Measurements from ENCODE around the gene HNRNPA3.
"Not testable (repeated sequence)": the region's sequence is repeated elsewhere in the genome, so short reads cannot be mapped to it uniquely, and the experiment has no call there.

HNRNPA3 gene

DNA sequence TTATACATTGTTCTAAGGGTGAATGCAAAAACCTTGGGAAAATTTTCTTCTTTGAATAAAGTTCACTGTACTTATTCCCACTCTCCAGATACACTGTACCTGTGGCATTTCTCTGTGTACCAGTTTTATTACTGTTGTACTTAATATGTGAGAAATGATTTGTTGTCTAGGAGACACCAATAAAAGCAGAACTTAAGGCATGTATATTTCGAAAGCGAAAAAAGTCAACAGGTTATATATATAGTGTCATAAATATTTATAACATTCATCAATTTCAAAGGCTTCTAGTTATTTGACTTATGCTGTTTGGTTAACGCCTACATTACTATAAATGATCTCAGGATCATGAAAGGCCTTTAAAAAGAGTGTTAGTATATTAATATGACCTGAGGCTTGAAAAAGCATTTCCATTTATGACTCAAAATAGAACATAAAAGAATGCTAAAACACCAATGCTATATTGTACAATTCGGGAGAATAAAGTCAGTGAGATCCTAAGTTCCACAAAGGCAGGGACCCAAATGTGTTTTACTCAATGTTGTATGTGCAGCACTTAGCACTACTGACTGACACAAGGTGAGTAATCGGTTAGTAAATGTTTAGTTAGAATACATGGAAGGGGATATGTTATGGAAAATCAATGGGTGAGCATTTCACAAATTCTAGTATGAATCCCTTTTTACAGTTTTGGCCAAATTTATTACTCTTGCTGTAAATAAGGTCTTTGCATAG lies 32.2 kb upstream of the HNRNPA3 start:
- Mint-ChIP-seq H3K4me1 (ENCODE audit: low read depth) (no peaks in the 10 kb centered on the region), H3K9me3 (no peaks in the 10 kb centered on the region), H3K27me3 (no peaks in the 10 kb centered on the region), H3K4me3 (no peak overlapping the region), H3K27ac (no peak overlapping the region), H3K36me3 (ENCODE audit: low read depth) (no peaks in the 10 kb centered on the region)

DNA sequence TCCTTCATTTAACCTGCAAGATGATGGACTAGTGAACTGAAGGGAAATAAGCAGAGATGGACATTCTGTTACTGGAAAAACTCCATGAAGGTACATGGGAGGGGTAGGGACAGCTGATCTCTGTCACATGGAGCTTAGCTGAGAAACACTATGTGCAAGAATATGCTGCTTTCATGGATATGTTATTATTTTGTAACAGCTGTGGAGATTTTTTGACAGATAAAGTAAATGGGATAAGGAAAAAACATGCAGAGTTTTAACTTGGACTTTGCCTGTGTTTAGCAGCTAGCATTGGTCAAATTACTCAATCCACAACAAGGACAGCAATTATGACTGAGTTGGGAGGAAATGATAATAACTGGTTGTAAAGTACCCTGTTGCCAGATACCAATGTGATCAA lies 28.7 kb upstream of the HNRNPA3 start:
- Mint-ChIP-seq H3K27ac (no peak overlapping the region), H3K4me3 (no peak overlapping the region), H3K36me3 (ENCODE audit: low read depth) (no peaks in the 10 kb centered on the region), H3K4me1 (ENCODE audit: low read depth) (no peaks in the 10 kb centered on the region), H3K27me3 (no peaks in the 10 kb centered on the region), H3K9me3 (no peaks in the 10 kb centered on the region)

DNA sequence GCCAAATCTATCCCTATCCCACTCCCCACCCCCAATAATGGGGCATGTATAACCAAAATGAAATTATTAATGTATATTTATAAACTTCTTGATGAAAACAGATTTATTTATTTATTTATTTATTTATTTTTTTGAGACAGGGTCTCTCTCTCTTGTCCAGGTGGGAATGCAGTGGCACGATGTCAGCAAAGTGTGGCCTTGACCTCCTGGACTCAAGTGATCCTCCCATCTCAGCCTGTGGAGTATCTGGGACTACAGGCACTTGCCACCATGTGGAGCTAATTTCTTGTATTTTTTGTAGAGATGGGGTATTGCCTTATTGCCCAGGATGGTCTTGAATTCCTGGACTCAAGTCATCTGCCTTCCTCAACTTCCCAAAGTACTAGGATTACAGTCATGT lies 28.0 kb upstream of the HNRNPA3 start:
- no peaks in the 10 kb centered on the region for H3K27me3 Mint-ChIP-seq
- H3K27ac Mint-ChIP-seq: no peak overlapping the region
- H3K4me3 Mint-ChIP-seq: no peak overlapping the region
- no peaks in the 10 kb centered on the region for H3K9me3 Mint-ChIP-seq
- H3K4me1 Mint-ChIP-seq (ENCODE audit: low read depth): no peaks in the 10 kb centered on the region
- H3K36me3 Mint-ChIP-seq (ENCODE audit: low read depth): no peaks in the 10 kb centered on the region

DNA sequence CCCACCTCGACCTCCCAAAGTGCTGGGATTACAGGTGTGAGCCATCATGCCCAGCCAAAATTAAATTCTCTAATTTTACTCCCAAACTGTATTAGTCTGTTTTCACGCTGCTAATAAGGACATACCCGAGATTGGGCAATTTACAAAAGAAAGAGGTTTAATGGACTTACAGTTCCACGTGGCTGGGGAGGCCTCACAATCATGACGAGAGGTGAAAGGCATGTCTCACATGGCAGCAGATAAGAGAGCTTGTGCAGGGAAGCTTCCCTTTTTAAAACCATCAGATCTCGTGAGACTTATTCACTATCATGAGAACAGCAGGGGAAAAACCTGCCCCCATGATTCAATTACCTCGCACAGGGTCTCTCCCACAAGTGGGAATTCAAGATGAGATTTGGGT lies 26.6 kb upstream of the HNRNPA3 start:
- not testable (repeated sequence) for H3K4me3 Mint-ChIP-seq; H3K9me3 Mint-ChIP-seq; H3K36me3 Mint-ChIP-seq (ENCODE audit: low read depth); H3K27me3 Mint-ChIP-seq; H3K27ac Mint-ChIP-seq; H3K4me1 Mint-ChIP-seq (ENCODE audit: low read depth)

DNA sequence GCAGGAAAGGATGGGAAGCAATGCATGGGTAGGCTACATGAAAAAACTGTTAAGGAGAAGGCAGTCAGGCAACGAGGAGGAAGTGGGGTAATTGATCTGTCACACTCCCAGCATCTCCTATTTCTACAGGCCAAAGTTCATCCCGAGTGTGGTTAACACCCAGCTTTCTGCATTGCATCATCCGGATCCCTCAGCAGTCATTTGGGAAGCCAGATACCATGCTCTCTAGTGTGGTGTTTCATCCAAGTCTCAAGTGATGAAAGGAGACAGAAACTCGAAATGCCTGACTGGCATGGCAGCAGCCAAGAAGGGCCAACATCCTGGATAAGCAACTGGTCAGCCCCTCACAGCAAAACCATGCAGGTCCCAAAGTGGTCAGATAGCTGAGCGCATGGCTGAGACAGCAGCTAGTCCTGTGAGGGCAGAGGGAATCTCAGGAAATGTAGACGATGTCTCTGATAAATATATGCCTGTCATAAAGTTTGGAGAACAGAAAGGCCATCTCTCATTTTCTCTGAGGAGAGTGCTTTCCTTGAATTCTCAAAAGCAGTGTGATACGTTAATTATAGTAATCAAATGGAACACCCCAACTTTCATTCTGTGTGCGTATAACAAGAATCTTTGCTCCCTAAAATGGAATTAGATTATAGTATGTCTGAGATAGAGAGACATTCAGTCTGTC lies 24.8 kb upstream of the HNRNPA3 start:
- Mint-ChIP-seq H3K27ac (no peak overlapping the region), H3K4me3 (no peak overlapping the region), H3K4me1 (ENCODE audit: low read depth) (no peaks in the 10 kb centered on the region), H3K27me3 (no peaks in the 10 kb centered on the region), H3K36me3 (ENCODE audit: low read depth) (no peaks in the 10 kb centered on the region), H3K9me3 (no peaks in the 10 kb centered on the region)

DNA sequence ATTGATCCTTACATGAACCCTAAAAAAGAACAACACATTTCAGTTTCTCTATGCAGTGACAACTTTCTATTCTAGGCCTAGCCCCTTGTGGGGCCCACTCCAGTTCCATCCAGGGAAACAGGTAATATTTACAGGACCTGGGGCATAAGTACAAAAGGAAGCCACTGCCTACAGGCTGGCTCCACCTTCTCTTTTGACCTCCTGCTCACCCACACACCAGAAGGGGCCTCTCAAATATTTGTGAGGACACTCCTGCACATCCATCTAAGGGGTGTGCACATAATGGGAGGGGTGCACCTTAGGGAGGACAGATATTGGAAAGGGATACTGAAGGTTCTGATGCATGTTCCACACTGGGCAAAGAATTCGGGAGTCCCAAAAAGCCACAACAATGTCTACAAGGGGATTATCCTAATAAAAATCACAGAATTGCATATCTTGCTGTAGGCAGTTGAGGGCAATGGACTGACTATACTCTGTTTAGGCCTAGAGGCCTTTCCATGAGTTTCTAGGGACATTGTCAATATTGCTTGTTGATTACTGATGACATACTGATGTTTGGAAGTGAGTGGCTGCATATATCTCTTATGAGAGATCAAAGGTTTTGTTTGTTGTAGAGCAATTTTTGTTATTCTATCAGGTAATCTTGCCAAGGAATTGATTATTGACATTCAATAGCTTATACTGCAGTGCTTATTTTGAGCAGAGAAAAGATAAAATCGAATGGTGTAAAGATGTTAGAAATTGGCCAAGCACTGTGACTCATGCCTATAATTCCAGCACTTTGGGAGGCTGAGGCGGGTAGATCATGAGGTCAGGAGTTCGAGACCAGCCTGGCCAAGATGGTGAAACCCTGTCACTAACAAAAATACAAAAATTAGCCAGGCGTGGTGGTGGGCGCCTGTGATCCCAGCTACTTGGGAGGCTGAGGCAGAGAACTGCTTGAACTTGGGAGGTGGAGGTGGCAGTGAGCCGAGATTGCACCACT lies 23.8 kb upstream of the HNRNPA3 start:
- Mint-ChIP-seq H3K4me1 (ENCODE audit: low read depth) (peaks cover 6% of the 10 kb centered on the region), H3K4me3 (no peak overlapping the region), H3K36me3 (ENCODE audit: low read depth) (no peaks in the 10 kb centered on the region), H3K27me3 (no peaks in the 10 kb centered on the region), H3K9me3 (no peaks in the 10 kb centered on the region), H3K27ac (no peak overlapping the region)

DNA sequence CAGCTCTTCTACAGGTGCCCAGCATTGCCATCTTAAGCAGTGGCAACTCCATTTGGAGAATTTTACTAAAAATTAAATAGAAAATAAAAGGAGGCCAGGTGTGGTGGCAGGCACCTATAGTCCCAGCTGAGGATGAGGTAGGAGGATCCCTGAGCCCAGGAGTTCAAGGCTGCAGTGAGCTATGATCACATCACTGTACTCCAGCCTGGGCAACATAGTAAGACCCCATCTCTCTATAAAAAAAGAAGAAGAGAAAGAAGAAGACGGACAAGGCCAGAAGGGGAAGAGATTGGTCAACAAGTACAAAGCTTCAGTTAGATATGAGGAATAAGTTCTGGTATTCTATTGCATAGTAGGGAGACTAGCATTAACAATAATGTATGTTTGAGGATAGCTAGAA lies 21.7 kb upstream of the HNRNPA3 start:
- no peaks in the 10 kb centered on the region for H3K9me3 Mint-ChIP-seq
- H3K4me1 Mint-ChIP-seq (ENCODE audit: low read depth): peaks cover 6% of the 10 kb centered on the region
- no peak overlapping the region for H3K27ac Mint-ChIP-seq
- H3K36me3 Mint-ChIP-seq (ENCODE audit: low read depth): no peaks in the 10 kb centered on the region
- H3K27me3 Mint-ChIP-seq: no peaks in the 10 kb centered on the region
- no peak overlapping the region for H3K4me3 Mint-ChIP-seq

DNA sequence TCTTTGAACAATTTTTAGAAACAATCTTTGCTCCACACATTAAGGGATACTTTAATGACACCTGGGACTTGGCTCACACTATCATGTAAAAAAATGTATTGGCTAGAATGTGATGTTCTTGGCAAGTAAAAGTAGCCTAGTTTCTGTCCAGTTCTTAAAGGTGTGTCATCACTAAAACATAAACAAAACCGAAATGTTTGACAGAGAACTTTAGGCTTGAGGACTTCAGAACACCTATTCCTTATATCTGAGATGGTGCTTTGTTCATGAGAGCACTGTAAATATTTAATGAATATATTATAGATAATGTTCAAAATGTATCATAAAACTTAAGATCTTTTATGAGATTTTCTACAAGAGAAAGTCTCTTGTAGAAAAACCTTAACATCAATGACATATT lies 19.8 kb upstream of the HNRNPA3 start:
- Mint-ChIP-seq H3K27me3 (no peaks in the 10 kb centered on the region), H3K9me3 (no peaks in the 10 kb centered on the region), H3K27ac (no peak overlapping the region), H3K4me1 (ENCODE audit: low read depth) (peaks cover 6% of the 10 kb centered on the region), H3K36me3 (ENCODE audit: low read depth) (no peaks in the 10 kb centered on the region), H3K4me3 (no peak overlapping the region)

DNA sequence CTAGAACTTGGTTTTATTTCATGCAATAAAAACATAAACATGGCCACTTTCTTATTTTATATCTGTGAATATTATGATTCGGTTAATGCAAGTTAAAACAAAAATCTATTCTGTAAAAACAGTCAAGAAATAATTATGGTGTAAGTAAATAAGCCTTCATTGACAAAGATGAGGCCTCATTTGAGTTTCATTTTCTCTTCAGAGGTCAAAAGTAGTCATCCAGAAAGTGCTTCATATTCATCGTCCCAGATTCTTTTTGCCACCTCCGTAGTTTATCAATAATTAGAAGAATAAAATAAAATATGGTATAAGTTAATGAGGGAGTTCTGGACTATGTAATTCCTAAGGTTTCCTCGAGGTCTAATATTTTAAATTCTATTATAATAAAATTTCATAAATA lies 19.4 kb upstream of the HNRNPA3 start:
- Mint-ChIP-seq H3K4me3 (no peak overlapping the region), H3K9me3 (no peaks in the 10 kb centered on the region), H3K27ac (no peak overlapping the region), H3K36me3 (ENCODE audit: low read depth) (no peaks in the 10 kb centered on the region), H3K27me3 (no peaks in the 10 kb centered on the region), H3K4me1 (ENCODE audit: low read depth) (peaks cover 6% of the 10 kb centered on the region)

DNA sequence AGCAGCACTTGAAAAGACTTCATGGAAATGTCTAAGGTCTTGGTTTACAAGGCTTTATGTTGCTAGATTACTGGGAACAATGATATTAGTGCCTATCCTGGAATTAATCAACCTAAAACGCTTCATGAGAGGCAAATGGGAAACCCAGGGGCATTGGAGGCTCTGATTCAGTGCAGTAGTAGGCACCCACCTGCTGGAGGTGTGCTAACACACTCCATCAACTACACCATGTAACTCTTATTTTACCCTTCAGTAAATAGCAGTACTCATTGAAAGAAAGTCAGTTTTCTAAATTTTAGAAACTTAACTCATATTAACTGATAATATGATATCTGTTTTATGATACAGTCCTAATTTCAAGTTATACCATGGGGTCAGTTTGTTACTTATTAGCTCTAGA lies 17.4 kb upstream of the HNRNPA3 start:
- Mint-ChIP-seq H3K27me3 (no peaks in the 10 kb centered on the region), H3K4me1 (ENCODE audit: low read depth) (peaks cover 6% of the 10 kb centered on the region), H3K4me3 (no peak overlapping the region), H3K27ac (no peak overlapping the region), H3K36me3 (ENCODE audit: low read depth) (no peaks in the 10 kb centered on the region), H3K9me3 (no peaks in the 10 kb centered on the region)

DNA sequence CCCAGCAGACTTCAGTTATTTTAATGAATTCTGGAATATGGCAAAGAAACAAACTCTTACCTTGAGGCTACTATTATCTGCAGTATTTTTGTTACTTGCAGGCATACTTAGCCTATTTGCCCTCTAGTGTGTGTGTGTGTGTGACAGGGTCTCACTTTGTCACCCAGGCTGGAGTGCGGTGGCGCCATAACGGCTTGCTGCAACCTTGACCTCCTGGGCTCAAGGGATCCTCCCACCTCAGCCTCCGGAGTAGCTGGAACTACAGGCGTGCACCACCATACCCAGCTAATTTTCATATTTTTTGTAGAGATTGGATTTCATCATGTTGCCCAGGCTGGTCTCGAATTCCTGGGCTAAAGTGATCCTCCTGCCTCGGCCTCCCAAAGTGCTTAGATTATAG lies 12.2 kb upstream of the HNRNPA3 start:
- H3K27me3 Mint-ChIP-seq; H3K4me3 Mint-ChIP-seq; H3K4me1 Mint-ChIP-seq (ENCODE audit: low read depth); H3K27ac Mint-ChIP-seq; H3K36me3 Mint-ChIP-seq (ENCODE audit: low read depth); H3K9me3 Mint-ChIP-seq: not testable (repeated sequence)

DNA sequence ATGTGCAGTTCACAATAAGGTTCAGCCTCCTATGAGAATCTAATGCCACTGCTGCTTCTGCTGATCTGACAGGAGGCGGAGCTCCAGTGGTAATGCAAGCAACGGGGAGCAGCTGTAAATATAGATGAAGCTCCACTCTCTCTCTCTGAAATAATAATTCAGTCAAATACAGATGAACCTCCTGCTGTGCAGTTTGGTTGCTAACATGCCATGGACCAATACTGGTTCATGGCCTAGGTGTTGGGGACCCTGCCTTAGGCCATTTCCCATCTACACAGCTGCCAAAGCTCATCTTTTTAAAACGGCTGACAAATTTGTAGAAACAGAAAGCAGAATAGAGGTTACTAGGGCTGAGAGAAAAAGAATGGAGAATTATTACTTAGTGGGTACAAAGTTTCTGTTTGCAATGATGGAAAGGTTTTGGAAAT lies 10.7 kb upstream of the HNRNPA3 start:
- Mint-ChIP-seq H3K4me1 (ENCODE audit: low read depth) (peaks cover 5% of the 10 kb centered on the region), H3K36me3 (ENCODE audit: low read depth) (peaks cover 4% of the 10 kb centered on the region), H3K9me3 (no peaks in the 10 kb centered on the region), H3K4me3 (no peak overlapping the region), H3K27ac (no peak overlapping the region), H3K27me3 (no peaks in the 10 kb centered on the region)

DNA sequence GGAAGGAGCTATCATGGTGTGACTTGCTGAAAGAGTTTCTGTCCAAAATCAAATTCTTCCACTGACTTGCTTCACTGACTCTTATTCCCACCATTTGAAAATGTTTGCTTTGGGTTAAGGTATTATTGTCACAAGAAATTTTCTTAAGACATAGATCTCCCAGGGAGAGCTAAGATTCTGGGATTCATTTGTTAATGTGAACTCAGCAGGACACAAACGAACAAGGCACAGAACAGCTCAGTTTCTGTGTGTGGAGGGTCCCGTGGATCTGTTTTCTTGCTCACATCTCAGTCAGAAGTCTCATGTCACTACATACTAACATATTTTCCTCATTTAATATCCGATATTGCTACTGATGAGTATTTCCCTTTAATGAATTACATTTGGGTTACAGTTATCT lies 8.2 kb upstream of the HNRNPA3 start:
- Mint-ChIP-seq H3K27me3 (no peaks in the 10 kb centered on the region), H3K36me3 (ENCODE audit: low read depth) (peaks cover 8% of the 10 kb centered on the region), H3K4me3 (no peak overlapping the region), H3K4me1 (ENCODE audit: low read depth) (peaks cover 18% of the 10 kb centered on the region), H3K27ac (no peak overlapping the region), H3K9me3 (no peaks in the 10 kb centered on the region)

DNA sequence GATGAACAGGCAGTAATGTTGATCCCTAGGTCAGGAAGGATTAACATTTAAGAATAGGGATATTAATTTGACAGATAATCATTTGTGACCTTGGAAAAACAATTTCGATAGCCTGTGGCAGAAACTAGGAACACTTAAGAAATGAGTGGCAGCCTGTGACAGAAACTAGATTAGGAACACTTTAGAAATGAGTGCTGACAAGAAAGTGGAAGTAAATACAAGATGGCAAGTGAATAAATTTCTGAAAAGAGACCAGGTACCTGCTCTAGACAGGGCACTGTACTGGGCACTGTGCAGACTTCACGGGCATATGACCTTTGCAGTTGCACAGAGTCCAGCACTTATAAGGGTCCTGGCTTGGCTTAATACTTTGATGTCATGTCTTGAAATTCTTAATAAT lies 5.5 kb upstream of the HNRNPA3 start:
- Mint-ChIP-seq H3K4me3 (no peak overlapping the region), H3K9me3 (no peaks in the 10 kb centered on the region), H3K27me3 (no peaks in the 10 kb centered on the region), H3K4me1 (ENCODE audit: low read depth) (peaks cover 32% of the 10 kb centered on the region), H3K36me3 (ENCODE audit: low read depth) (peaks cover 11% of the 10 kb centered on the region), H3K27ac (no peak overlapping the region)

DNA sequence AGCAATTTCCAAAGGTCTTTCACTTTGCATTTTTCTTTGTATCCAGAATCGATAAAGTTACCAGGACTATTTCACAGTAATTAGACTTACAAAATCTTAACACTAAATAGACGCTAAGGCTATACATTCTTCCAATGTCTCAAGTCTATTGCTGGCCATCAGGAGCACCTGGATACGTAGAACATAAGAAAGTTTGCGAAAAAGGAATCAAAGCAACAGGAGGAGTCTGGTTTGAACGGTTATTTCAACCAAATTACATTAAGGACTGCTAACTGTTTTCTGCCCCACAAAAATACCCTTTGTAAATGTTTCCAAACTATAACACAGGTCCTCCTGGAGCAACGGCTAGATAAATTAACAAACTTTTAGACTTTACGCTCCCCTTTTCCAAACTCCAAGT lies 1.4 kb upstream of the HNRNPA3 start:
- H3K9me3 Mint-ChIP-seq: no peaks in the 10 kb centered on the region
- H3K27me3 Mint-ChIP-seq: no peaks in the 10 kb centered on the region
- peaks cover 41% of the 10 kb centered on the region for H3K36me3 Mint-ChIP-seq (ENCODE audit: low read depth)
- peak overlapping the region; percentile 95 for H3K4me3 Mint-ChIP-seq
- H3K4me1 Mint-ChIP-seq (ENCODE audit: low read depth): peaks cover 57% of the 10 kb centered on the region
- peak overlapping the region; percentile 99 for H3K27ac Mint-ChIP-seq
